NCI-H460 (cell line): ENCODE results near the gene SDK2. TPM values are rescaled to one million over a fixed set of nuclear protein-coding genes. Genes with fewer than 3 reads are reported as not detected.
A peak's percentile ranks its signal among the peaks of the same experiment; 100 is the strongest.

Source experiments
- DNase-seq: peaks from one replicate; pipeline ENCODE4 v3.0.0-alpha.2; 2016; ENCODE audit warnings: low read depth; ENCODE audit errors: extremely low read depth
- total RNA-seq: library from RNA; depleted of rRNA; stranded (reverse); fragments of >200 nt; shearing (Covaris generic); gene quantifications from 2 replicates; pipeline ENCODE4 v1.2.3, GENCODE V29; 2014

SDK2 gene
- total RNA-seq, 1 experiment from 2014 or later, result 0.02 TPM

GRCh38 chr17:73436954-73437353 is 207.3 kb downstream of the SDK2 start:
- no peak for DNase-seq

DNA sequence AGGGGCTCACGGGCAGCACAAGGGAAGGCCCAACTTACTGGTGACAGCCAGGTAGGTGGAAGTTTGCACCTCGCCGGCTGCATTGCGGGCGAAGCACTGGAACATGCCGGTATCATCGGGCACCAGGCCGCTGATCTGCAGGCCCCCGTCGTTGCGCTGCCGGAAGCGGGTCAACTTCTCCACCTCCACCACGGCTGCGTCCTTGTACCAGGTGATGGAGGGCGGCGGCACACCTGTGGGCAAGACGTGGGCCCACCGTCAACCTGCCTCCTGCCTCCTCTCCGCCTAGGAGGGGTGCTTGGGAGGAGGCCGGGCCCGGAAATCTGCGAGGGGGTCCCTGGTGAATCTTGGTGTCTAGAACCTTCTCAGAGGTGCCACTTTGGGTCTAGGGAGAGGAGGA is 208.8 kb downstream of the SDK2 start:
- DNase-seq, result no peak

DNA sequence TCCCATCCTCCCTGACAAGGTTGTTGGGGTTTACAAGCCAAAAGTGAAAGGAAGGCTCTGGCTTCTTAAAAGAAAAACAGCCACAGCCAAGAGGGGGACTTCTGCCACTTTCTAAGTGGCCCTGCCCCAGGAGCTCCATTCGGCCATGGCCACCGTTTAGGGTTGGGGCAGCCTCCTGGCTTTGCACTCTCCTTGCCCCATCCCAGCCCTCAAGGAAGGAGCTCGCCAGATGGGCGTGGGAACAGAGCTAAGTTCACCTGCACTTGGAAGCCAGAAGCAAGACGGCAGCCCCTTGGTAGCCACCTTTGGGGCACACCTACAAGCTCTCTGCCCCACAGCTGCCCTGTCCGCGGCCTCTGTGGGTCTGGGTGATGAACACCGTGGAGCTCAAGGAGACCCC is 210.1 kb downstream of the SDK2 start:
- no peak for DNase-seq

DNA sequence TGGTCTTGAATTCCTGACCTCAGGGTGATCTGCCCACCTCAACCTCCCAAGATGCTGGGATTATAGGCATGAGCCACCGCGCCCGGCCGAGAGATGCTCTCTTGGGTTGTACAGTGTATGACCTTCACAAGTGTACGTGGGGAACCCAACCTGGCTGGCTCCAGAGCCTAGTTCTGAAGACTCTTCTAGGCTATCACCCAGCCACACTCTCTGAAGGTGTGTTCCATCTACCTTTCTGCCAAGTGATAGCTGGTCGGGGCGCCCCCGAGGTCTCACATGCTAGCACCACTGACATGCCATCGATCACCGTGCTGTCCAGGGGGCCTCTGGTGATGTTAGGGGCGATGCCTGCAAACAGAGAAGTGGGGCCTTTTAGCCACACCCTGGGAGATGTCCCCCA is 210.7 kb downstream of the SDK2 start:
- DNase-seq, result no peak

- DNase-seq, result no peak
Observed at GRCh38 chr17:73432624-73433190, 211.5 kb downstream of the SDK2 start.

- DNase-seq, result no peak
Observed at GRCh38 chr17:73431401-73432205, 212.6 kb downstream of the SDK2 start.

- DNase-seq, result no peak
Observed at GRCh38 chr17:73430848-73431247, 213.4 kb downstream of the SDK2 start.

DNA sequence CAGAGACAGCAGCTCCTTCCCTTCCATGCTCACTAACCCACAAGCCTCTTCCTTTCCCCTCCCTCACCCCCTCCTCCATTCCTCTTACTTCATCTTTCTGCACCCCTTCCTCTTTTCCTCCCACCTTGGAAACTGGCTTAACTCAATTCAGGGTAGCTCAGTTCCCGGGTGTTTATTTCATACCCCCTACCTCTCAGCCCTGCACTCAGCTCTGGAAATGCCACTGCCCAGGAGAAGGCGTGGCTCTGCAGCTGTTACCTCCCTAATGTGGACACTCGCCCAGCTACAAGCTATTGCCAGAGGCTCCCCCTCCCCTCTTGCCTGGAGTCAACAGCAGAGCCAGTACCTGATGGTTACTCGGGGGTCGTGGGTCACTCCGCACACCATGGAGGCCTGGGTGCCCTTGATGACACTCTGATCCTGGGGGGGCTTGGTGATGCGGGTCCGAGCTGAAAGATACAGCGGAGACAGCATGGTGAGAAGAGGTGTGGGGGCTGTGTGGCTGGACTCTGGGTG is 214.0 kb downstream of the SDK2 start:
- DNase-seq, result no peak

DNA sequence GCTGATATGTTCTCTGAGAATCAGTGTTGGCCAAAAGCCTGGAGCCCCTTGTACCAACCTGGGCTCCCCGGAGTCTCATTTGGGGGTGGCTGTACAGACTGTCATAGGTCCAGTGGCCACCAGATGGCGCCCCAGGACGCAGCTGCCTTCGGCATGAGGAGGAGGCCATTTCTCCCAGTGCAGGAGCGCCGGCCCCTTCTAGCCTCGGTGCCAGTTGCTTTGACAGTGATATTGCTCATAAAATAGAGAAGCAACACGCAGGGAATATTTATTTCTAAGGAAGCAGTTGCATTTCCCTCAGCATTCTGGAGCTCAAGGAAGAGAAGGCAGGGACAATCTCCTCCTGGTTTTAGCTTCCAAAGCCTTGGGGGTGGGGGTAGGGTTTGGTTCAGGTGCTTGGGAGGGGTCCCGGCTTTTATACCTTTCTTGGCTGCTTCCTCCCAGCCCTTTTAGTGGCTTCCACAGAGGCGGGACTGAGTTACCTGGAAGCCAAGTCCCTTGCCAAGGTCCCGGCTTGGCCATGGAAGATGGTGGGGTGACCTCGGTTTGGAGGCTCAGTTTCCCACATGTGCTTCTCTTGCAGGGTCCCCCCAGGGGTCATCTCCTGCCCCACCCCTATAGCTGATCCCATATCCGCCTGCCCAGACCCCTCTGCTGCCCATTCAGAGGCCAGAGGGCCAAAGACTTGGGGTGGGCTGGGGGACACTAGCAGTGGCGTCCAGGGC is 214.6 kb downstream of the SDK2 start:
- peak; percentile 77 for DNase-seq

GRCh38 chr17:73427198-73427597 is 217.0 kb downstream of the SDK2 start:
- no peak for DNase-seq

DNA sequence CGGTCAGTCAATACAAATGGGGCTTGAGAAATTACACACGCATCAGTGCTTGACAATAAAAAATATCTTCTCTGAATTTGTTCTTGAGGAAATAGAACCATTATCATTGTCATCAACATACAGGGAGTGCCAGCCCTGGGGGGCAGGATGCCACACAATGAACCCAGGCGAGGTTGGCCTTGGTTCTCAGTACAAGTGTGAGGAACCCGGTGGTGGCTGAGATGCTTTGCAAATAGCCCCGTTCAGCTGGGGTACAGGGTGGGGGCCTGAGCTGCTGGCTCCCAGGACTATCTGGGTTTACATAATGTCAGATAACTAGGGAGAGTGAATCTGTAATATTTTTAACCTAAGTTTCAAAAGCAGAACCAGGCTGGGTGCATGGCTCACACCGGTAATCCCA is 219.7 kb downstream of the SDK2 start:
- DNase-seq, result no peak

GRCh38 chr17:73423806-73424205 is 220.4 kb downstream of the SDK2 start:
- no peak for DNase-seq

DNA sequence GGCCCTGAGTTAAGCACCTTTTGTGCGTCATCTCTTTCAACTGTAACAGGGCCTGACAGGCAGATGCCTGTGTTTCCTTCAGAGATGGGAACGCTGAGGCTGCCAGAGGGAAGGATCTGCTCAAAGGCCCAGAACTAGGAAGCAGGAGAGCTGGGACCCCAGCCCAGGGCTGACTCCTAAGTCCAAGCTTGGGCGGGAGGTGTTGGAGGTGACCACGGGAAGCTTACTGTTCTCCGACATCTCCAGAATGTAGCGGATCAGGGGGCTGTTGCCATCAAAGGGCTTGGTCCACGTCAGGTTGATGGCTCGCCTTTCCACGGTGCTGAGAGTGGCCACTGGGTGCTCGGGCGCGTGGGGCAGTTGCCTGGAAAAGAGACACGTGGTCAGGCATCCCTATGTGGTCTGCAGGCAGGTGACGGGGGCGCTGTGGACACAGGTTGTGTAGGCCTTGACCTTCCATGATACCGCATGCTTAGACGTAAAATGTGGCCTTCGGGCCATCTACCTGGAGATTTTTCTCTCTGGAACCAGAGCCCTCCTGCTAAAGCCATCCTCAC is 221.0 kb downstream of the SDK2 start:
- DNase-seq, result no peak

- DNase-seq, result no peak
Observed at GRCh38 chr17:73422121-73422520, 222.1 kb downstream of the SDK2 start.

DNA sequence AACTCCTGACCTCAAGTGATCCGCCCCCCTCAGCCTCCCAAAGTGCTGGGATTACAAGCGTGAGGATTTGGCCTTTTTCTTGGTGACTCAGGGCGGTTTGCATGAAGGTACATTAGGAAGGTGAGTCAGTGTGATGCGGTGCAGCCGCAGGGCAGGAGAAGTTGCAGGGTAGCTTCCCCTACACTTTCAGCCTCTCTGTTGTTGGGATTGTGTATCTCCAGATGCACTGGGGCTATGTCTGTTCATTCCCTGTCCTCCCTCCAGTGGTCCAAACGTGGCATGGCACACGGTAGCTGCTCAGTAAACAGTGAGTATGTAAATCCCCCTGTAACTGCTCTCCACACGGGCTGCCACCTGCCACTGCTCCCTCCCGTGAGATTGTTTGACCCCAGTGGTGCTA is 223.3 kb downstream of the SDK2 start:
- DNase-seq, result peak; percentile 26

DNA sequence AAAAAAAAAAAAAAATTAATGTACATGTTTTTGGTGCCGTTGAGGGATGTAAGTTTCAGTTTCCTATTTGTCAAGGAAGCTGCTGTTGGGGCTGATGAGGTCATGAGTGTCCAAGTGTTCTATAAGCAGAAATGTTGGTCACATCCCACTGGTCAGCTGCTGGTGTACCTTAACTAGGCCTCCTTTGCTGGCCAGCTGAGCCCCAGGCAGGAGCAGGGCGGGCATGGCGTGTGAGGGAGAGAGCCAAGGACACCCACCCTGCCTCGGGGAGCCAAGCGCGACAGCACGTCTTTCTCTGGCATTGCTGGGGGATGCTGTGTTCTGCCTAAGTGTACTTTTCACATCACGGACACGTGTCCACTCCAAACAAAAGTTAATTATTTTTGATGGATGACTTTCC is 224.4 kb downstream of the SDK2 start:
- DNase-seq, result no peak

DNA sequence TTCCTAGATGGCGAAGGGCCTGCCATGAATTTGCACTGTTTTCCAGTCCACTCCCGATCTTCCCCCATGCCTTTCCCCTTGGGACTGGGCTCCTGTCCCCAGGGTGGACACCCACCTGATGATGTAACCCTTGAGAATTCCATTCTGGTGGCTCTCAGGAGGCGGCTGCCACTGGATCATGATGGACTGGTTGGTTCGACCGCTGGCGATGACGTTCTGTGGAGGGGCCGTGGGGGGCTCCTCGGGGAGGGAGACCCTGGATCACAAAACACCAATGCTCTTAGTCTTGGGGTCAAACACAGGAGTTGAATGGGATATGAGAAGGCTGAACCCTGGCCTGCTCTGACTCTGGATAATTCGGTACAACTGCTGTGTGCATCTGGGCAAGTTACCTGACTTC is 225.2 kb downstream of the SDK2 start:
- DNase-seq, result no peak

GRCh38 chr17:73415782-73416181 is 228.5 kb downstream of the SDK2 start:
- DNase-seq, result no peak

DNA sequence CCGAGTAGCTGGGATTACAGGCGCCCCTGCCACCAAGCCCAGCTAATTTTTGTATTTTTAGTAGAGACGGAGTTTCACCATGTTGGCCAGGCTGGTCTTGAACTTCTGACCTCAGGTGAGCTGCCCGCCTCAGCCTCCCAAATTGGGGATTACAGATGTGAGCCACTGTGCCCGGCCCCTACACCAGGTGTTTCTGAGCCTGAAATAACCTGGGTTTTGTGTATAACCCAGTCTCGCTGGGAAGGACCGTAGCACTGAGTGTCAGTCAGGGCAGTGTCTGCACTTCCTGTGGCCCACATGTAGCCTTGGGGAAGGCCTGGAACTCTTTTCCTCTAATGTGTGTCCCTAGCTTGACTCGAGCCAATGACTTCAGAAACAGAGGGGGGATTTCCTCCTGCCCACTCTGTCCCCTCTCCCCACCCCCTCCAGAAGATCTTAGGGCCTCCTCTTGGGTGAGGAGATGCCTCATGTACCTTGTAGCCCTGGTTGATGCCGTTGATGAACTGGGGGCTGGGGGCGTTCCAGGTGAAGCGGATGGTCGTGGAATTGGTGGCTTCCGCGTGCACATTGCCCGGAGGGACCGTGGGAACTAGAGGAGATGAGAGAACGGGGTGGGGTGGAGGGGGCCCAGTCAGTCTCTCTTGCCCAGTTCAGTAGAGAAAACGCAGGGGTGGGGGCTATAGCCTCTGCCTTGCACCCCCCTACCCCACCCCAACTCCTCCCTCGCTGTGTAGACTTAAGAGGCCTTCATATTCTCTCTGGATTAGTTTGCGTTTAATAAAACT is 229.9 kb downstream of the SDK2 start:
- no peak for DNase-seq

GRCh38 chr17:73412914-73413313 is 231.3 kb downstream of the SDK2 start:
- DNase-seq, result no peak
